Epithelial cell of esophagus (primary cell): Measurements from ENCODE around the gene AHCYL2.
A peak's percentile ranks its signal among the peaks of the same experiment; 100 is the strongest.
"Not testable (repeated sequence)": the region's sequence is repeated elsewhere in the genome, so short reads cannot be mapped to it uniquely, and the experiment has no call there.

Experiments
- DNase-seq: peaks from one replicate; pipeline ENCODE4 v3.0.0; 2010; ENCODE audit warnings: low read depth
- H3K4me3 ChIP-seq: 2 replicates; pipeline ENCODE4 v1.5.1; 2011; ENCODE audit warnings: mild to moderate bottlenecking, low read length, control low read depth
- TF ChIP-seq, protein P1 (sequence below): IDR thresholded peaks from 2 replicates; pipeline ENCODE4 v1.5.1; 2011; ENCODE audit warnings: low read depth, mild to moderate bottlenecking, low read length, control low read depth, inconsistent platforms; ENCODE audit not compliant: insufficient read depth; ENCODE audit errors: missing control alignments

The AHCYL2 gene

DNA sequence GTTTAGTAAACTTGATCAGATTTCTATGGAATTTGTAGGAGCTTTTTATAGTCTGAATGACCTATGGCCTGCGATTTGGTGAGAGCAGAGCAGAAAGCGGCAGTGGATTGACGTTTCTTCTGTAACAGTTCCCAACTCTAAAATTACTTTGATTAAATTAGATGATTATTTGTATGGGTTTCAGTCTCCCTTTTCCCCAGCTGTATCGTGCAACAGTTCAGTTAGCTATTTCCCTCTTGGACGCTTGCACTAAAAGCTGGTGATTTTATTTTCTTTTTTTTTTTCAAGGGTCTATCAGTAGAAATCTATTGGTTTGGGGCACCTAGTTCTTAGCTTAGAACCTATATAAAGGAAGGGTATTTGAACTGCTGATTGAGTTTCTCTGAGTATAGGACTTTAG is 6.8 kb downstream of the AHCYL2 start:
- TF ChIP-seq, protein P1, sequence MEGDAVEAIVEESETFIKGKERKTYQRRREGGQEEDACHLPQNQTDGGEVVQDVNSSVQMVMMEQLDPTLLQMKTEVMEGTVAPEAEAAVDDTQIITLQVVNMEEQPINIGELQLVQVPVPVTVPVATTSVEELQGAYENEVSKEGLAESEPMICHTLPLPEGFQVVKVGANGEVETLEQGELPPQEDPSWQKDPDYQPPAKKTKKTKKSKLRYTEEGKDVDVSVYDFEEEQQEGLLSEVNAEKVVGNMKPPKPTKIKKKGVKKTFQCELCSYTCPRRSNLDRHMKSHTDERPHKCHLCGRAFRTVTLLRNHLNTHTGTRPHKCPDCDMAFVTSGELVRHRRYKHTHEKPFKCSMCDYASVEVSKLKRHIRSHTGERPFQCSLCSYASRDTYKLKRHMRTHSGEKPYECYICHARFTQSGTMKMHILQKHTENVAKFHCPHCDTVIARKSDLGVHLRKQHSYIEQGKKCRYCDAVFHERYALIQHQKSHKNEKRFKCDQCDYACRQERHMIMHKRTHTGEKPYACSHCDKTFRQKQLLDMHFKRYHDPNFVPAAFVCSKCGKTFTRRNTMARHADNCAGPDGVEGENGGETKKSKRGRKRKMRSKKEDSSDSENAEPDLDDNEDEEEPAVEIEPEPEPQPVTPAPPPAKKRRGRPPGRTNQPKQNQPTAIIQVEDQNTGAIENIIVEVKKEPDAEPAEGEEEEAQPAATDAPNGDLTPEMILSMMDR = no peak
- DNase-seq = no peak
- H3K4me3 ChIP-seq = no peak overlapping the region

DNA sequence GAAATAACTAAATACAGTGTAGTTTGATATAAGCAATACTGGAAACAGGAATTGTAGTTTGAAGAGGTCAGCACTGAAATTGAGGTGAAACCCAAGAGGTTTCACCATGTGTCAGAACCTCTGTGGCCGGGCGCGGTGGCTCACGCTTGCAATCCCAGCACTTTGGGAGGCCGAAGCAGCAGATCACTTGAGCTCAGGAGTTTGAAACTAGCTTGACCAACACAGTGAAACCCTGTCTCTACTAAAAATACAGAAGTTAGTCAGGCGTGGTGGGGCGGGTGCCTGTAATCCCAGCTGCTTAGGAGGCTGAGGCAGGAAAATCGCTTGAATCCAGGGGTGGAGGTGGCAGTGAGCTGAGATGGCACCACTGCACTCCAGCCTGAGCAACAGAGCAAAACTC is 13.7 kb downstream of the AHCYL2 start:
- TF ChIP-seq, protein P1 = no peak
- H3K4me3 ChIP-seq = no peak overlapping the region
- DNase-seq = no peak

DNA sequence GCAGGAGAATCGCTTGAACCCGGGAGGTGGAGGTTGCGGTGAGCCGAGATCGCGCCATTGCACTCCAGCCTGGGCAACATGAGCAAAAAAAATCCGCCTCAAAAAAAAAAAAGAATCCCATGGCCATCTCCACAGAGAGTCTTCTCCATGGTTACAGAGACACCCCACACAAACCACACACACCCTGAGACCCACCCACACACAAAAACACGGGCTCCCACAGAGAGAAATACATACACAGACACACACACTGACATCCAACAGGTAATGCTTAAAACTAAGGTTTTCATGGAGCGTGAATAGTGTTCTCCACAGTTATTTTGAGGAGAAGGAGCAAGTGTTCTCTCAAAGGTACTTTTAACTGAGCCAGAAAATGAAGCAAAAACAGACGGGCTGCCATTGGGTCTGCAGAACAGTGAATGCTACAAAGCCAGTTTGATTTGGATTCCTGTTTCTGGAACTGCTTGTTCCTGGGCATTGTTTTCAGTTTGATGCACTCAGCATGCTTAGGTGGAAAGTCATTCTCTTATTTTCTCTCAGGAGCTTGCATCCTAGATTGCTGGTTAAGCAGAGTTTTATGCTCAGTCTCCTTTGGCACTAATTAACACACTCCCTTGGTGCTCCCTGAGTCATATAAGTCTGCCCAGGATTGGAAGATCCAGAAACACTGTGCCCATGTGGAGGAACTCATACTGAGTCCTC is 15.4 kb downstream of the AHCYL2 start:
- DNase-seq = peak; percentile 47
- TF ChIP-seq, protein P1 = no peak
- H3K4me3 ChIP-seq = no peak overlapping the region

DNA sequence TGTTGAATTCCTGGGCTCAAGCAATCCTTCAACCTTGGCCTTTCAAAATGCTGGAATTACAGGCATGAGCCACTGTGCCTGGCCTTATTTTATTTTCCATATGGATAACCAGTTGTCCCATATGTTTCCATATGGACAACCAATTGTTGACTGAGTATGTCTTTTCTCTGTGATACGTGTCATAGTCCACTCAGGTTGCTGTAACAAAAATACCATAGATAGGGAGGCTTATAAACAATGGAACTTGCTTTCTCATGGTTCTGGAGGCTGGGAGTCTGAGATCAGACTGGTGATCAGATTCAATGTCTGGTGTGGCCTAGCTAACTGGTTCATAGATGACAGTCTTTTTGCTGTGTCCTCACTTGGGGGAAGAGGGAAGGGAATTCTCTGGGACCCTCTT is 19.4 kb downstream of the AHCYL2 start:
- TF ChIP-seq, protein P1 = no peak
- DNase-seq = no peak
- no peak overlapping the region for H3K4me3 ChIP-seq

DNA sequence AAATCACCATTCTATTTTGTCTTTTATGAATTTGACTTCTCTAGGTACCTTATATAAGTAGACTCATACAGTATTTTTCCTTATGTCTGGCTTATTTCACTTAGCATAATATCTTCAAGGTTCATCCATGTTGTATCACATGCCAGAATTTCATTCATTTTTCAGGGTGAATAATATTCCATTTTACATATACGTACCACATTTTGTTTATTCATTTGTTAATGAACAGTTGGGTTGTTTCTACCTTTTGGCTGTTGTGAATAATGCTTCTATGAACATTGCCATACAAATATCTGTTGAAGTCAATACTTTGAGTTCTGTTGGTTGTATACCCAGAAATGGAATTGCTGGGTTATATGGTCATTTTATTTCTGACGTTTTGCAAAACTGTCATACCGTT is 20.7 kb downstream of the AHCYL2 start:
- H3K4me3 ChIP-seq = no peak overlapping the region
- TF ChIP-seq, protein P1 = no peak
- no peak for DNase-seq

DNA sequence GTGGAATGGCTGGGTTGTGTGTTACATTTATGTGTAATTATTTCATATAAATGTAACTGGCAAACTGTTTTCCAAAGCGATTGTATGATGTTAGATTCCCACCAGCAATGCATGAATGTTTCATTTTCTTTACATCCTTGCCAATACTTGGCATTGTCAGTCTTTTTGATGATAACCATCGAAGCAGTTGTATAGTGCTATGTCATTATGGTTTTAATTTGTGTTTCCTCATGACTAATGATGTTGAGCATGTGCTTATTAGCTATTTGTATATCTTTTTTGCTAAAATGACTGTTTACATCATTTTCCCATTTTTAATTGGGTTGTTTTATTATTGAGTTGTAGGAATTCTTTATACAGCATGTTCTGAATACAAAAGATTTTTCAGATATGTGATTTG is 22.3 kb downstream of the AHCYL2 start:
- no peak for DNase-seq
- no peak overlapping the region for H3K4me3 ChIP-seq
- TF ChIP-seq, protein P1 = no peak

DNA sequence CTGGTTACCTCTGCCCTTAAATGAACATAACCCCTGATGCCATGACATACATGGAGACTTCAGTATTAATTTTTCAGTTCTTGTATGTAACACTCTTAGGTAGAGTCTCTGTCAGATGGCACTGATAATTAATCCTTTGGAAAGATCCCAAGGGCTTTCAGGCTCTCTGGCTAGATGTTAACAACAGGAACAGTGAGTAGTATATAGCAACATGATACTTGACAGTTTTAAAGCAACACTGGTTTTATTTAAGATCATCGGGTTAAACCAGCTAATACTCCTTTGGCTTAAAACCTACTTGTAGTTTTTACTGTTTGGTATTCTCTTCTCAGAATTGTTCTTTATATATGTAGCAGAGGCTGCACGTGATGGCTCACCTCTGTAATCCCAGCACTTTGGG is 27.3 kb downstream of the AHCYL2 start:
- no peak overlapping the region for H3K4me3 ChIP-seq
- DNase-seq = no peak
- TF ChIP-seq, protein P1 = no peak

DNA sequence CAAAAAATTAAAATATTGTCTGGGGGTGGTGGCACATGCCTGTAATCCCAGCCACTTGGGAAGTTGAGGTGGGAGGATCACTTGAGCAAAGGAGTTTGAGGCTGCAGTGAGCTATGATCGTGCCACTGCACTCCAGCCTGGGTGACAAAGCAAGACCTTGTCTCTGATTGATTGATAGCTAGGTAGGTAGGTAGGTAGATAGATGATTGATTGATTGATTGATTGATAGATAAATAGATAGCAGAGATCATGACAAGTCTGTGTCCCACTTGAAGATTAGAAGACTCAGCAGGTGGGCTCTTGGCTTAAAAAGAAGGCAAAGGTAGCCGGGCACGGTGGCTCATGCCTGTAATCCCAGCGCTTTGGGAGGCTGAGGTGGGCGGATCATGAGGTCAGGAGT is 27.8 kb downstream of the AHCYL2 start:
- H3K4me3 ChIP-seq, DNase-seq: not testable (repeated sequence)
